Right ventricle myocardium superior (tissue), 1 donor: ENCODE data around the gene SMNDC1. TPM values are rescaled to one million over a fixed set of nuclear protein-coding genes. Genes with fewer than 3 reads are reported as not detected.

ENCODE experiments used
- total RNA-seq: library from RNA; stranded (reverse); fragmentation: NEBNext Ultra II Directional; extraction: Animal tissue kit (Norgen Biotek cat#: 25700); gene quantifications from one replicate; pipeline ENCODE4 v1.2.1, GENCODE V29; 2021
- donor health status: DM: no; HTN: yes; CAD: no; lungs with severe emphysema.

SMNDC1 gene
- total RNA-seq, 1 donor from 2014 or later = 25.0 TPM

Other genes with a start within 250 kb of the SMNDC1 start
- 75.2 TPM for gene MXI1, start 97.3 kb downstream of the SMNDC1 start, total RNA-seq
- 6.8 TPM for gene DUSP5, start 193.0 kb upstream of the SMNDC1 start, total RNA-seq